SIG-M5 treated with dmso at 0.1 percent for 504 hours (cell line): ENCODE measurements around the gene KRT77.

Experiments used
- DNase-seq: peaks from one replicate; lab custom pipeline; 2025; ENCODE audit not compliant: unreplicated experiment; lab: John Stamatoyannopoulos, UW

Gene KRT77

GRCh38 chr12:52659395-52659794, 43.9 kb downstream of the KRT77 start:
- no peak for DNase-seq

GRCh38 chr12:52658196-52658595, 45.1 kb downstream of the KRT77 start:
- no peak for DNase-seq

- DNase-seq, result no peak
Observed at GRCh38 chr12:52657250-52657902, 45.9 kb downstream of the KRT77 start.

- DNase-seq, result no peak
Observed at GRCh38 chr12:52656616-52657015, 46.7 kb downstream of the KRT77 start.

- DNase-seq, result no peak
Observed at GRCh38 chr12:52655720-52656124, 47.6 kb downstream of the KRT77 start.

GRCh38 chr12:52655251-52655650, 48.1 kb downstream of the KRT77 start:
- DNase-seq, result no peak

GRCh38 chr12:52651726-52652261, 51.5 kb downstream of the KRT77 start, which contains the start of gene KRT2:
TSS of gene KRT2 (minus strand) at chr12:52652211. CDS start at chr12:52652142, 69 bp downstream.
- no peak for DNase-seq

GRCh38 chr12:52650520-52651081, 52.7 kb downstream of the KRT77 start:
- DNase-seq, result no peak

- no peak for DNase-seq
Observed at GRCh38 chr12:52649066-52649465, 54.3 kb downstream of the KRT77 start.

- no peak for DNase-seq
Observed at GRCh38 chr12:52648012-52648550, 55.2 kb downstream of the KRT77 start.

- no peak for DNase-seq
Observed at GRCh38 chr12:52647601-52648000, 55.7 kb downstream of the KRT77 start.

GRCh38 chr12:52646613-52647012, 56.7 kb downstream of the KRT77 start:
- DNase-seq, result no peak

GRCh38 chr12:52645982-52646381, 57.3 kb downstream of the KRT77 start:
- DNase-seq, result peak; percentile 24

GRCh38 chr12:52645120-52645761, 58.1 kb downstream of the KRT77 start:
- DNase-seq, result no peak

- DNase-seq, result no peak
Observed at GRCh38 chr12:52644078-52644415, 59.3 kb downstream of the KRT77 start.

GRCh38 chr12:52643233-52644077, 59.9 kb downstream of the KRT77 start:
- no peak for DNase-seq

GRCh38 chr12:52641468-52641867, 61.9 kb downstream of the KRT77 start:
- no peak for DNase-seq
